Activated CD4-positive, alpha-beta T cell treated with anti-CD3 and anti-CD28 coated beads for 48 hours (primary cell): ENCODE measurements around the gene CACNB2.

Source experiments
- DNase-seq: peaks from one replicate; pipeline ENCODE4 v3.0.0-alpha.2; 2020

Gene CACNB2

GRCh38 chr10:18297659-18298058 is 157.4 kb downstream of the CACNB2 start:
- no peak for DNase-seq

- no peak for DNase-seq
Measured at GRCh38 chr10:18298256-18298655, 158.0 kb downstream of the CACNB2 start.

GRCh38 chr10:18303851-18304801 is 163.9 kb downstream of the CACNB2 start:
- DNase-seq, result no peak

- DNase-seq, result no peak
Measured at GRCh38 chr10:18306031-18306430, 165.8 kb downstream of the CACNB2 start.

- DNase-seq, result no peak
Measured at GRCh38 chr10:18308600-18308999, 168.4 kb downstream of the CACNB2 start.

GRCh38 chr10:18310761-18311160 is 170.5 kb downstream of the CACNB2 start:
- no peak for DNase-seq

- DNase-seq, result no peak
Measured at GRCh38 chr10:18312374-18313139, 172.3 kb downstream of the CACNB2 start.

- no peak for DNase-seq
Measured at GRCh38 chr10:18313140-18313530, 172.9 kb downstream of the CACNB2 start.

GRCh38 chr10:18313626-18314025 is 173.4 kb downstream of the CACNB2 start:
- no peak for DNase-seq

GRCh38 chr10:18319628-18320027 is 179.4 kb downstream of the CACNB2 start:
- no peak for DNase-seq

- DNase-seq, result no peak
Measured at GRCh38 chr10:18321371-18321770, 181.1 kb downstream of the CACNB2 start.

- no peak for DNase-seq
Measured at GRCh38 chr10:18323916-18324315, 183.7 kb downstream of the CACNB2 start.

GRCh38 chr10:18325410-18325809 is 185.2 kb downstream of the CACNB2 start:
- DNase-seq, result no peak

GRCh38 chr10:18325889-18326531 is 185.8 kb downstream of the CACNB2 start:
- no peak for DNase-seq

GRCh38 chr10:18328941-18329340 is 188.7 kb downstream of the CACNB2 start:
- DNase-seq, result no peak

- DNase-seq, result no peak
Measured at GRCh38 chr10:18332048-18332447, 191.8 kb downstream of the CACNB2 start.

GRCh38 chr10:18332484-18332883 is 192.3 kb downstream of the CACNB2 start:
- no peak for DNase-seq

GRCh38 chr10:18333621-18334020 is 193.4 kb downstream of the CACNB2 start:
- no peak for DNase-seq

- DNase-seq, result no peak
Measured at GRCh38 chr10:18334116-18334867, 194.1 kb downstream of the CACNB2 start.

GRCh38 chr10:18340496-18341051 is 200.3 kb downstream of the CACNB2 start:
- DNase-seq, result no peak

GRCh38 chr10:18341055-18341454 is 200.8 kb downstream of the CACNB2 start:
- no peak for DNase-seq

- DNase-seq, result no peak
Measured at GRCh38 chr10:18343573-18343972, 203.3 kb downstream of the CACNB2 start.
